H9 (cell line): ENCODE measurements around the gene HUNK. TPM values are rescaled to one million over a fixed set of nuclear protein-coding genes. Genes with fewer than 3 reads are reported as not detected.
A peak's percentile ranks its signal among the peaks of the same experiment; 100 is the strongest.

Experiments used
- DNase-seq: peaks from one replicate; pipeline ENCODE4 v3.0.0-alpha.2; 2017
- H2AFZ ChIP-seq: one replicate; pipeline ENCODE4 v1.6.1; 2013; ENCODE audit warnings: mild to moderate bottlenecking, low read length, control low read depth, moderate library complexity
- H2AK5ac ChIP-seq: 2 replicates; pipeline ENCODE4 v1.6.1; 2013; ENCODE audit warnings: low read length, control low read depth, mixed read lengths; ENCODE audit not compliant: insufficient read length
- H2BK120ac ChIP-seq: one replicate; pipeline ENCODE4 v1.6.1; 2013; ENCODE audit warnings: low read depth, mild to moderate bottlenecking, low read length, control low read depth, inconsistent platforms; ENCODE audit not compliant: poor library complexity, severe bottlenecking
- H2BK12ac ChIP-seq: 2 replicates; pipeline ENCODE4 v1.6.1; 2013; ENCODE audit warnings: low read length, control low read depth, mixed read lengths, low read depth; ENCODE audit not compliant: insufficient read length
- H2BK15ac ChIP-seq: 2 replicates; pipeline ENCODE4 v1.6.1; 2013; ENCODE audit warnings: low read depth, low read length, control low read depth
- H2BK20ac ChIP-seq: one replicate; pipeline ENCODE4 v1.6.1; 2013; ENCODE audit warnings: low read depth, mild to moderate bottlenecking, low read length, control low read depth, inconsistent platforms; ENCODE audit not compliant: poor library complexity, severe bottlenecking
- H2BK5ac ChIP-seq: 2 replicates; pipeline ENCODE4 v1.6.1; 2013; ENCODE audit warnings: low read length, control low read depth, mixed read lengths; ENCODE audit not compliant: insufficient read length
- H3K14ac ChIP-seq: 2 replicates; pipeline ENCODE4 v1.6.1; 2013; ENCODE audit warnings: low read length, control low read depth; ENCODE audit not compliant: insufficient read depth
- H3K18ac ChIP-seq: 2 replicates; pipeline ENCODE4 v1.6.1; 2013; ENCODE audit warnings: low read depth, mild to moderate bottlenecking, mixed read lengths, low read length, control low read depth; ENCODE audit not compliant: insufficient read length
- H3K23ac ChIP-seq: 2 replicates; pipeline ENCODE4 v1.6.1; 2013; ENCODE audit warnings: low read length, control low read depth, mixed read lengths, low read depth; ENCODE audit not compliant: insufficient read length
- H3K23me2 ChIP-seq: 2 replicates; pipeline ENCODE4 v1.6.1; 2013; ENCODE audit warnings: low read depth, mild to moderate bottlenecking, mixed read lengths, low read length, control low read depth; ENCODE audit not compliant: insufficient read length, poor library complexity, severe bottlenecking
- H3K27ac ChIP-seq: 2 replicates; pipeline ENCODE4 v1.5.1; 2013; ENCODE audit warnings: low read length, control low read depth, mixed read lengths, low read depth; ENCODE audit not compliant: insufficient read length
- H3K27me3 ChIP-seq: 2 replicates; pipeline ENCODE4 v1.6.1; 2013; ENCODE audit warnings: low read length, control low read depth, inconsistent platforms; ENCODE audit not compliant: insufficient read depth
- H3K4ac ChIP-seq: 2 replicates; pipeline ENCODE4 v1.6.1; 2013; ENCODE audit warnings: low read depth, mild to moderate bottlenecking, control low read depth, inconsistent platforms, low read length, moderate library complexity
- H3K4me1 ChIP-seq: 2 replicates; pipeline ENCODE4 v1.6.1; 2013; ENCODE audit warnings: low read length, control low read depth, inconsistent platforms; ENCODE audit not compliant: insufficient read depth
- H3K4me2 ChIP-seq: 2 replicates; pipeline ENCODE4 v1.6.1; 2013; ENCODE audit warnings: low read length, control low read depth, mixed read lengths; ENCODE audit not compliant: insufficient read length, insufficient read depth
- H3K56ac ChIP-seq: 2 replicates; pipeline ENCODE4 v1.6.1; 2013; ENCODE audit warnings: low read depth, mild to moderate bottlenecking, mixed read lengths, low read length, control low read depth; ENCODE audit not compliant: insufficient read length
- H3K79me1 ChIP-seq: 2 replicates; pipeline ENCODE4 v1.6.1; 2013; ENCODE audit warnings: low read depth, mild to moderate bottlenecking, moderate library complexity, low read length, control low read depth, inconsistent platforms; ENCODE audit not compliant: insufficient read depth, poor library complexity, severe bottlenecking
- H3K79me2 ChIP-seq: 2 replicates; pipeline ENCODE4 v1.6.1; 2013; ENCODE audit warnings: low read length, control low read depth, inconsistent platforms; ENCODE audit not compliant: insufficient read depth
- H3K9ac ChIP-seq: 2 replicates; pipeline ENCODE4 v1.6.1; 2013; ENCODE audit warnings: low read length, control low read depth, mixed read lengths; ENCODE audit not compliant: insufficient read length; ENCODE audit errors: extremely low read depth
- H3K9me3 ChIP-seq: one replicate; pipeline ENCODE4 v1.6.1; 2013; ENCODE audit warnings: low read depth, low read length, inconsistent platforms; ENCODE audit not compliant: control insufficient read depth
- H3T11ph ChIP-seq: one replicate; pipeline ENCODE4 v1.6.1; 2013; ENCODE audit warnings: mild to moderate bottlenecking, low read length, control low read depth, inconsistent platforms
- H4K20me1 ChIP-seq: one replicate; pipeline ENCODE4 v1.6.1; 2013; ENCODE audit not compliant: control insufficient read depth, insufficient read length, insufficient read depth
- H4K5ac ChIP-seq: 2 replicates; pipeline ENCODE4 v1.6.1; 2013; ENCODE audit warnings: low read depth, mild to moderate bottlenecking, mixed read lengths, low read length, control low read depth; ENCODE audit not compliant: insufficient read length
- H4K8ac ChIP-seq: replicated peaks from 2 replicates; pipeline ENCODE4 v1.6.1; 2013; ENCODE audit warnings: low read length, control low read depth, mixed read lengths, low read depth; ENCODE audit not compliant: insufficient read length
- H4K91ac ChIP-seq: 2 replicates; pipeline ENCODE4 v1.6.1; 2013; ENCODE audit warnings: low read depth, mild to moderate bottlenecking, moderate library complexity, mixed read lengths, low read length, control low read depth; ENCODE audit not compliant: insufficient read length
- H3K27ac Mint-ChIP-seq, 3 experiments: 2 replicates in 2 of 3; 3 replicates in 1 of 3; pipeline ENCODE4 v1.8.0; 2020 to 2021; ENCODE audit warnings: mixed read lengths in 3 of 3, mild to moderate bottlenecking in 1 of 3, moderate library complexity in 1 of 3
- H3K27me3 Mint-ChIP-seq: 2 replicates; pipeline ENCODE4 v1.8.0; 2021; ENCODE audit warnings: low read depth, mild to moderate bottlenecking, moderate library complexity, mixed read lengths
- H3K36me3 Mint-ChIP-seq, 3 experiments: 2 replicates in 2 of 3; 3 replicates in 1 of 3; pipeline ENCODE4 v1.8.0; 2020 to 2021; ENCODE audit warnings: low read depth in 3 of 3, mixed read lengths in 3 of 3; ENCODE audit not compliant: insufficient read depth in 1 of 3
- H3K4me1 Mint-ChIP-seq, 2 experiments: 2 replicates each; pipeline ENCODE4 v1.8.0; 2020; ENCODE audit warnings: mixed read lengths in 2 of 2
- H3K4me3 Mint-ChIP-seq, 2 experiments: 2 replicates in 1 of 2; 3 replicates in 1 of 2; pipeline ENCODE4 v1.8.0; 2020 to 2021; ENCODE audit warnings: mild to moderate bottlenecking in 2 of 2, mixed read lengths in 2 of 2, moderate library complexity in 1 of 2
- H3K9me3 Mint-ChIP-seq, 2 experiments: 2 replicates in 1 of 2; 3 replicates in 1 of 2; pipeline ENCODE4 v1.8.0; 2020; ENCODE audit warnings: mild to moderate bottlenecking in 2 of 2, mixed read lengths in 2 of 2, moderate library complexity in 1 of 2
- CTCF ChIP-seq: fragments of 200-600 bp; sonication (generic); conservative IDR thresholded peaks from 3 replicates; pipeline ENCODE4 v1.8.0; 2021; ENCODE audit warnings: antibody characterized with exemption, mild to moderate bottlenecking
- WGBS: extraction: QIAGEN DNeasy Blood & Tissue Kit; methylation state at CpG from one replicate; pipeline ENCODE4 v1.1.7; 2013; ENCODE audit warnings: missing lambda C conversion rate, low lambda C conversion rate, mixed read lengths; ENCODE audit not compliant: insufficient read length; ENCODE audit errors: extremely low coverage; 5-methylcytosine and 5-hydroxymethylcytosine counted together
- total RNA-seq: library from RNA; stranded (reverse); gene quantifications from 2 replicates; pipeline ENCODE4 v1.2.1, GENCODE V29; 2021

HUNK gene
- total RNA-seq, 1 experiment from 2014 or later, result 5.8 TPM

GRCh38 chr21:31900121-31900895, 27.5 kb downstream of the HUNK start:
- Histone ChIP-seq H2BK5ac (no peak overlapping the region), H3K23me2 (no peaks in the 10 kb centered on the region), H2AK5ac (no peak overlapping the region), H3K4me1 (peaks cover 5% of the 10 kb centered on the region; the same call in 1 of the 2 replicates), H3K23ac (no peak overlapping the region), H2BK12ac (no peak overlapping the region), H4K20me1 (no peaks in the 10 kb centered on the region), H3K9me3 (no peaks in the 10 kb centered on the region), H3K27me3 (no peaks in the 10 kb centered on the region), H3K79me2 (no peaks in the 10 kb centered on the region), H3K27ac (no peak overlapping the region), H3T11ph (no peak overlapping the region), H2BK20ac (no peak overlapping the region), H2BK15ac (no peak overlapping the region), H3K18ac (no peak overlapping the region), H3K9ac (no peak overlapping the region), H2BK120ac (no peak overlapping the region), H4K8ac (no peak overlapping the region), H4K5ac (no peak overlapping the region), H2AFZ (no peak overlapping the region), H4K91ac (no peak overlapping the region), H3K14ac (no peak overlapping the region), H3K4me2 (no peak overlapping the region), H3K79me1 (no peaks in the 10 kb centered on the region), H3K4ac (no peak overlapping the region), H3K56ac (no peak overlapping the region)
- peak overlapping the region in 1 of 3 experiments; percentile 35; a peak in 1 of 7 replicates for H3K27ac Mint-ChIP-seq
- WGBS, result no CpG with 5 or more reads among the region's 15 CpGs
- H3K27me3 Mint-ChIP-seq, result peaks cover 3% of the 10 kb centered on the region
- peaks cover 15% of the 10 kb centered on the region in 2 experiments for H3K4me1 Mint-ChIP-seq
- no peak overlapping the region for H3K4me3 Mint-ChIP-seq
- no peaks in the 10 kb centered on the region; a peak in 1 of 7 replicates for H3K36me3 Mint-ChIP-seq
- DNase-seq, result no peak
- TF ChIP-seq CTCF, result no peak
- no peaks in the 10 kb centered on the region for H3K9me3 Mint-ChIP-seq
